HepG2 (cell line): ENCODE results near the gene GGA2. TPM values are rescaled to one million over a fixed set of nuclear protein-coding genes. Genes with fewer than 3 reads are reported as not detected.

Source experiments
- ATAC-seq: fragments of 200-7000 bp; cut with Tn5 transposase; 3 replicates; pipeline ENCODE4 v1.9.1; 2020; ENCODE audit warnings: mild to moderate bottlenecking, moderate library complexity
- BruUV-seq: library from RNA; stranded (reverse); fragments of 400-500 nt; replicated peaks from 2 replicates; lab custom pipeline; 2021; lab: Mats Ljungman, UMichigan
- CTCF ChIA-PET: fragments of 300-600 bp; formaldehyde crosslinking; extraction: SDS; loops from one replicate; lab custom pipeline; 2021; ENCODE audit warnings: low total read pairs, inconsistent platforms, low intra/inter-chr PET ratio; lab: Yijun Ruan, JAX
- POLR2A ChIA-PET: fragments of 350-600 bp; sonication (Branson Sonifier 250); formaldehyde crosslinking; loops from one replicate; lab custom pipeline; 2020; ENCODE audit warnings: antibody characterized with exemption, inconsistent platforms; lab: Yijun Ruan, JAX
- DNase-seq: peaks from one replicate; pipeline ENCODE4 v3.0.0-alpha.2; 2015; ENCODE audit warnings: low spot score
- FAIRE-seq: peaks from 3 replicates; lab custom pipeline; 2011; peaks lifted over from hg19 to GRCh38; lab: Jason Lieb, UNC
- H2AFZ ChIP-seq: one replicate; pipeline ENCODE4 v1.6.1; 2011; ENCODE audit warnings: low read length, inconsistent platforms
- H3K27ac ChIP-seq: fragments of 300-600 bp; 3 replicates; pipeline ENCODE4 v1.8.0; 2011; ENCODE audit warnings: mixed run types, mild to moderate bottlenecking, mixed read lengths, low read length, inconsistent platforms; ENCODE audit not compliant: insufficient read depth; ENCODE audit errors: extremely low read length
- H3K27me3 ChIP-seq, 2 experiments: fragments of 200-600 bp in 1 of 2; 2 replicates in 1 of 2; 3 replicates in 1 of 2; pipeline versions ENCODE4 v1.6.0 to v1.8.0; 2011; ENCODE audit warnings: low read length in 2 of 2, mild to moderate bottlenecking in 2 of 2, moderate library complexity in 2 of 2, inconsistent platforms in 1 of 2; ENCODE audit not compliant: insufficient read depth in 2 of 2, control insufficient read depth in 1 of 2
- H3K36me3 ChIP-seq, 2 experiments: fragments of 200-600 bp in 1 of 2; replicated peaks in 1 of 2; 2 replicates in 1 of 2; 3 replicates in 1 of 2; pipeline versions ENCODE4 v1.5.1 to v1.8.0; 2011; ENCODE audit warnings: low read length in 2 of 2, inconsistent platforms in 1 of 2; ENCODE audit not compliant: insufficient read depth in 2 of 2, control insufficient read depth in 1 of 2
- H3K4me1 ChIP-seq: 2 replicates; pipeline ENCODE4 v1.5.1; 2012; ENCODE audit warnings: low read length, inconsistent platforms; ENCODE audit not compliant: insufficient read depth
- H3K4me2 ChIP-seq: 2 replicates; pipeline ENCODE4 v1.6.0; 2011; ENCODE audit warnings: low read depth, low read length, inconsistent platforms
- H3K4me3 ChIP-seq, 3 experiments: fragments of 200-600 bp in 1 of 3; sonication (generic), shearing (Covaris generic) in 1 of 3; replicated peaks in 1 of 3; 2 replicates each; pipeline ENCODE4 v1.5.1; 2011 to 2016; ENCODE audit warnings: low read length in 3 of 3, inconsistent platforms in 2 of 3, low read depth in 2 of 3, mild to moderate bottlenecking in 2 of 3, control low read depth in 1 of 3, mixed read lengths in 1 of 3; ENCODE audit not compliant: insufficient read depth in 1 of 3
- H3K79me2 ChIP-seq: one replicate; pipeline ENCODE4 v1.6.1; 2011; ENCODE audit warnings: low read length, inconsistent platforms; ENCODE audit not compliant: insufficient read depth
- H3K9ac ChIP-seq: 2 replicates; pipeline ENCODE4 v1.6.0; 2011; ENCODE audit warnings: mild to moderate bottlenecking, low read depth, low read length, inconsistent platforms; ENCODE audit not compliant: insufficient read depth
- H3K9me3 ChIP-seq: 2 replicates; pipeline ENCODE4 v1.5.1; 2012; ENCODE audit warnings: mild to moderate bottlenecking, low read length
- H4K20me1 ChIP-seq: 2 replicates; pipeline ENCODE4 v1.6.0; 2011; ENCODE audit warnings: inconsistent platforms, mild to moderate bottlenecking, low read length, moderate library complexity; ENCODE audit not compliant: insufficient read depth
- BCL6 ChIP-seq: IDR thresholded peaks from 2 replicates; pipeline ENCODE4 v1.6.1; 2016; ENCODE audit warnings: missing genetic modification reagents, missing compliant biosample characterization
- BCLAF1 ChIP-seq: fragments of 450-650 bp; IDR thresholded peaks from 2 replicates; pipeline ENCODE4 v1.6.1; 2017; ENCODE audit warnings: mild to moderate bottlenecking
- CEBPB ChIP-seq: IDR thresholded peaks from 2 replicates; pipeline ENCODE4 v1.6.1; 2011; ENCODE audit warnings: low read depth, low read length, improper control_type of control experiment, borderline replicate concordance
- MIXL1 ChIP-seq: IDR thresholded peaks from 2 replicates; pipeline ENCODE4 v1.6.1; 2016
- PRDM15 ChIP-seq: sonication (generic); formaldehyde crosslinking; IDR thresholded peaks from 2 replicates; pipeline ENCODE4 v1.4.0; 2020; ENCODE audit warnings: missing genetic modification reagents
- RFX5 ChIP-seq: IDR thresholded peaks from 2 replicates; pipeline ENCODE4 v1.6.1; 2011; ENCODE audit warnings: low read depth, low read length, improper control_type of control experiment
- SKI ChIP-seq: fragments of 450-650 bp; IDR thresholded peaks from one replicate; pipeline ENCODE4 v1.6.1; 2018; ENCODE audit warnings: mild to moderate bottlenecking; ENCODE audit not compliant: partially characterized antibody
- SMARCE1 ChIP-seq: fragments of 450-650 bp; IDR thresholded peaks from 2 replicates; pipeline ENCODE4 v1.6.1; 2017; ENCODE audit warnings: borderline replicate concordance
- YEATS4 ChIP-seq: sonication (generic); formaldehyde crosslinking; IDR thresholded peaks from 2 replicates; pipeline ENCODE4 v1.4.0; 2020; ENCODE audit warnings: missing genetic modification reagents, borderline replicate concordance
- ZFP90 ChIP-seq: sonication (generic); formaldehyde crosslinking; IDR thresholded peaks from 2 replicates; pipeline ENCODE4 v1.8.0; 2022; ENCODE audit warnings: missing genetic modification reagents, mild to moderate bottlenecking, inconsistent platforms, borderline replicate concordance
- ZSCAN22 ChIP-seq: sonication (generic); formaldehyde crosslinking; IDR thresholded peaks from 2 replicates; pipeline ENCODE4 v1.4.0; 2020; ENCODE audit warnings: mild to moderate bottlenecking, missing genetic modification reagents
- ZZZ3 ChIP-seq: sonication (generic); formaldehyde crosslinking; IDR thresholded peaks from 2 replicates; pipeline ENCODE4 v1.4.0; 2020; ENCODE audit warnings: missing genetic modification reagents, mild to moderate bottlenecking, borderline replicate concordance
- WGBS: methylation state at CpG from one replicate; pipeline ENCODE4 v1.1.6; 2017; ENCODE audit warnings: low lambda C conversion rate; 5-methylcytosine and 5-hydroxymethylcytosine counted together
- in situ Hi-C: cut with HindIII; loops from 2 replicates; pipeline ENCODE4 v1.10.0; 2017; ENCODE audit warnings: low pct_unique_long_range_greater_than_20kb; ENCODE audit not compliant: extremely low pct_ligation_motif_present
- intact Hi-C: fragments of 100-400 bp; cut with micrococcal nuclease; formaldehyde crosslinking; loops from one replicate; pipeline ENCODE4 v1.10.0; 2022; ENCODE audit not compliant: unreplicated experiment
- polyA plus RNA-seq, 8 experiments: library from polyadenylated mRNA; depleted of rRNA in 3 of 8; stranded (reverse) in 7 of 8; unstranded in 1 of 8; fragments of >200 nt; fragmentation: Illumina TruSeq in 4 of 8; extraction: Trizol in 4 of 8; gene quantifications; 2 replicates each; pipeline versions ENCODE4 v1.2.1 to v1.2.3, GENCODE V29; 2011 to 2016; ENCODE audit warnings: low read depth in 4 of 8, missing spikeins in 1 of 8, mixed read lengths in 1 of 8; ENCODE audit not compliant: insufficient read depth in 1 of 8
- total RNA-seq, 5 experiments: library from RNA; depleted of rRNA; stranded (reverse); fragments of >200 nt; fragmentation: Illumina TruSeq; extraction: Trizol; gene quantifications; 2 replicates each; pipeline ENCODE4 v1.2.3, GENCODE V29; 2016; ENCODE audit warnings: low read depth in 1 of 5
- TF ChIP-seq, protein P1 (sequence below): sonication (generic); formaldehyde crosslinking; IDR thresholded peaks from 2 replicates; pipeline ENCODE4 v1.5.1; 2020; ENCODE audit warnings: missing genetic modification reagents, mild to moderate bottlenecking, borderline replicate concordance
- TF ChIP-seq, protein P2 (sequence below): sonication (generic); formaldehyde crosslinking; IDR thresholded peaks from 2 replicates; pipeline ENCODE4 v1.5.1; 2020; ENCODE audit warnings: mild to moderate bottlenecking, moderate library complexity, missing genetic modification reagents

The GGA2 gene
- total and polyA plus RNA-seq, 2 of the 13 experiments (the other 11 are each of a cell fraction or from before 2014, with no cell fraction given): 51.5 to 69.8 TPM

GRCh38 chr16:23500862-23501225 lies 9.4 kb downstream of the GGA2 start:
- Histone ChIP-seq H3K9me3 (no peaks in the 10 kb centered on the region), H3K27ac (no peak overlapping the region), H3K4me2 (no peak overlapping the region), H3K9ac (no peak overlapping the region), H3K27me3 (no peaks in the 10 kb centered on the region), H2AFZ (no peak overlapping the region), H3K4me1 (peaks cover 45% of the 10 kb centered on the region), H3K36me3 (peaks cover 12 to 64% of the 10 kb centered on the region in 2 experiments), H3K4me3 (no peak overlapping the region), H3K79me2 (peaks cover 94% of the 10 kb centered on the region), H4K20me1 (peaks cover 87% of the 10 kb centered on the region)
- WGBS: 83% methylated on average over 4 of the region's 4 CpGs
- no peak for ATAC-seq
- in situ Hi-C loops: no loop called here
- POLR2A ChIA-PET: no interaction called here
- CTCF ChIA-PET: no interaction called here
- no TSS peak for BruUV-seq
- intact Hi-C loops: no loop called here
- no peak for FAIRE-seq
- DNase-seq: no peak
- TF ChIP-seq PRDM15 (CRISPR knock-in tag) (no peak), ZZZ3 (no peak), YEATS4 (CRISPR knock-in tag) (no peak), ZFP90 (CRISPR knock-in tag) (no peak), BCLAF1 (no peak), ZSCAN22 (no peak), MIXL1 (no peak), CEBPB (peak; percentile 69; the same call in 1 of the 2 replicates), SMARCE1 (no peak), BCL6 (CRISPR knock-in tag) (peak; percentile 77), SKI (peak; percentile 29), RFX5 (no peak)
- TF ChIP-seq, protein P1, sequence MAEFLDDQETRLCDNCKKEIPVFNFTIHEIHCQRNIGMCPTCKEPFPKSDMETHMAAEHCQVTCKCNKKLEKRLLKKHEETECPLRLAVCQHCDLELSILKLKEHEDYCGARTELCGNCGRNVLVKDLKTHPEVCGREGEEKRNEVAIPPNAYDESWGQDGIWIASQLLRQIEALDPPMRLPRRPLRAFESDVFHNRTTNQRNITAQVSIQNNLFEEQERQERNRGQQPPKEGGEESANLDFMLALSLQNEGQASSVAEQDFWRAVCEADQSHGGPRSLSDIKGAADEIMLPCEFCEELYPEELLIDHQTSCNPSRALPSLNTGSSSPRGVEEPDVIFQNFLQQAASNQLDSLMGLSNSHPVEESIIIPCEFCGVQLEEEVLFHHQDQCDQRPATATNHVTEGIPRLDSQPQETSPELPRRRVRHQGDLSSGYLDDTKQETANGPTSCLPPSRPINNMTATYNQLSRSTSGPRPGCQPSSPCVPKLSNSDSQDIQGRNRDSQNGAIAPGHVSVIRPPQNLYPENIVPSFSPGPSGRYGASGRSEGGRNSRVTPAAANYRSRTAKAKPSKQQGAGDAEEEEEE (CRISPR knock-in tag): no peak
- TF ChIP-seq, protein P2, sequence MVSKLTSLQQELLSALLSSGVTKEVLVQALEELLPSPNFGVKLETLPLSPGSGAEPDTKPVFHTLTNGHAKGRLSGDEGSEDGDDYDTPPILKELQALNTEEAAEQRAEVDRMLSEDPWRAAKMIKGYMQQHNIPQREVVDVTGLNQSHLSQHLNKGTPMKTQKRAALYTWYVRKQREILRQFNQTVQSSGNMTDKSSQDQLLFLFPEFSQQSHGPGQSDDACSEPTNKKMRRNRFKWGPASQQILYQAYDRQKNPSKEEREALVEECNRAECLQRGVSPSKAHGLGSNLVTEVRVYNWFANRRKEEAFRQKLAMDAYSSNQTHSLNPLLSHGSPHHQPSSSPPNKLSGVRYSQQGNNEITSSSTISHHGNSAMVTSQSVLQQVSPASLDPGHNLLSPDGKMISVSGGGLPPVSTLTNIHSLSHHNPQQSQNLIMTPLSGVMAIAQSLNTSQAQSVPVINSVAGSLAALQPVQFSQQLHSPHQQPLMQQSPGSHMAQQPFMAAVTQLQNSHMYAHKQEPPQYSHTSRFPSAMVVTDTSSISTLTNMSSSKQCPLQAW (CRISPR knock-in tag): no peak
